Fibroblast of skin of left quadriceps (primary cell): ENCODE measurements around the gene NAA40.

Source experiments
- DNase-seq, 2 experiments: peaks; one replicate each; pipeline ENCODE4 v3.0.0-alpha.2; 2013; ENCODE audit warnings: low read depth in 2 of 2

The NAA40 gene

DNA sequence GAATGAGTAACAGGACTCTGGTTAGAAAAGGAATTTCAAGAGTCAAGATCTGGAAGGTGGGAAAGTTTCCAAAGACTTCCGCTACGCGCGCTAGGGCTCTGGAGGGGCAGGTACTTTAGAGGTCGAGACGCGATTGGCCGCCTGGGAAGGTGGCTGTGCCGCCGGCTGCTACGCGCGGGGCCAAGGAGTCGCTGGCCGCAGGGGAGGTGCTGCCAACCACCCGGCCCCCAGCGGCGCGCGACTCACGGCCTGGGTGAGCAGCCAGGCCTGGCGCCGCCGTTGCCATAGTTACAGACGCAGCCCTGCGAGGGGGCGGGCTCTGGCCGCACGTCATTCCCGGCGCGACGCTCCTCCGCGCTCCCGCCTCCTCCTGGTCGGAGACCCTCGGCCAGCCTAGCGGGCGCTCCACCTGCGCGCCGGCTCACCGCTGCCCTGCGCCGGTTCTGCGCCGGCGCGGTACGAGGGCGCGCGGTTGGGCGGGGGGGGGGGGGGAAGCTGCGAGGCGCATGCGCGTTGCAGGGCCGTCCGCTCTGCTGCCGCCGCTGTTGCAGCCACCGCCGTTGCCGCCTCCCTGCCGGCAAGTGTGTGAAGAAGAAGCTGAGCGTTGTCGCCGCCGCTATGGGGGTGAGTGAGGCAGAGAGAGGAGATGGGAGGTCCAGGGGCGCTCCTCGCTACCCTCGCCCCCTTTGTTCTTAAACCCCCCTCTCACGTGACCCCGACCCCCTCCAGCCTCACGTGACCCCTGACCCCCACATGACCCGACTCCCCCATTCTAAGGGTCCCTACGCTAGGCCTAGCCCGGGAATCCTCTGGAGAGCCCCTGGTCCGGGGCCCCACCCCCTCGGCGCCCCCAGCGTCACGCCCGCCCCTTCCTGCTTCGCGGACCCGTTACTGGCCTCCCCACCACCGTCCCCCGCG lies at the start of gene NAA40:
TSS of gene NAA40 (plus strand) at position 524 of the 918 bp plus-strand sequence. CDS start at position 619, 95 bp downstream.
- peak; percentile 85 to 86 for DNase-seq

DNA sequence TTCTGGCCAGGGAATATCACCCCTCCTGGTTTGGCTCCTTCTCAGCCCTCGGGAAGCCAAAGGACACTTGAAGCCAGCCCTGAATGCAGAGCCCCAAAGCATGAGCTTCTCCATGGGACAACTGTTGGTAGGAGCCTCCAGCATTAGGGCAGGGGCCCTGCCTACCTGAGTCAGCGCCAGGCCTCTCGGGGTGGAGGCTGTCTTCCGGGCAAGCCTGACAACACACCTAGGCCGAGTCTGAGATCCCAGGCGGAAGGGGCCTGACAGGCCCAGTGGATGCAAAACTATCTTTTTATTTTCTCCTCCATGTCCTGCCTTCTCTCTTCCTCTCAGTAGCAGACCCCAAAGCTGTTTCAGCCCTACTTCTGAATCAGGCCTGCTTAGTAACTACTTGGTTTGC lies 49.5 kb upstream of the NAA40 start:
- no peak for DNase-seq

DNA sequence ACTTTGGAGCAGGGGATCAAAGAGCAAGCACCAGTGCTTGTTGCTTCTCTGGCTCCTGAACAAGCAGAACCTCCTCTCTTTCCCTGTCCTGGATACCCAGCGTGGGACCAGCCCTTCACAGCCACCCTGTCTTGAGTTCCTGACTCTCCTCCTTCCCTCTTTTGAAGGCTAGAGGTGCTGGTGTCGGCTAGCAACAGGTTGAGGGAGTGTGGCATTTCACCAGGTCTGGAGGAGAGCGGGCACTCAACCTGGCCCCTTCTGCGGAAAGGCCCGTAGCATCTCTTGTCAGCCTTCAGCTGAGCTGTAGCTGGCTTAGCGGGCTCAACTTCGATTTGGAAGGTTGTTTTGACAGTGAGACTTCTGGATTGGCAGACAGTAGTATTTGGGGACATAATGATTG lies 48.4 kb upstream of the NAA40 start:
- DNase-seq, result no peak

DNA sequence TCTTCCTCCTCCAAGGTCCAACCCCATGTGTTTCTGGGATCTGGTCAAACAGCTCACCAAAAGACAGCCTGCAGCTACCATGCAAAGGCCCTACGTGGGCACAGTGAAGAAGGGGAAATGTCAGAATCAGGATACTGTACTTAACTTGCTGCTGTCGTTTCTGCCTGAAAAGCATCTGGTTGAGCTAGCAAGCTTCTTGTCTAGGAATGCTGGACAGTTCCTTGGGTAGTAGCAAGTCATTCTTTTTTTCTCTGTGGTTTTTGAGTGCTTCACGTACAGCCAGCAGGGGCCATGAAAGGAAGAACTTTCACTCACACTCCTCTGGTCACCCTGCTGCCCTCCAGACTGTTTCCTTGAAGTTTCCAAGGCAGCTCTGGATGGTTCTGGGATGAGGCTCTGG lies 46.6 kb upstream of the NAA40 start:
- DNase-seq, result no peak

DNA sequence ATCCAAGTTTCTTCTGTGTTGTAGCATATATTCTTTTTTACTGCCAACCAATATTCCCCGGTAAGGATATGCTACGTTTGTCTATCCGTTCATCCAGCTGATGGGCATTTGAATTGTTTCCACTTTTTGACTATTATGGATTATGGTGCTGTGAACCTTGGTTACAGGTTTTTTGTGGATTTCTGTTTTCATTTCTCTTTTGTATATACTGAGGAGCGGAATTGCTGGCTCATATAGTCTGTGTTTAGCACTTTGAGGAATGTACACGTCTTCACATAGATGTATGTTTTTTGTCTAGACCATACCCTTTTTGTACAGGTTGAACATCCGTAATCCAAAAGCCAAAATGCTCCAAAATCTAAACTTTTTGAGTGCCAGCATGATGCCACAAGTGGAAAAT lies 45.4 kb upstream of the NAA40 start:
- DNase-seq, result no peak

DNA sequence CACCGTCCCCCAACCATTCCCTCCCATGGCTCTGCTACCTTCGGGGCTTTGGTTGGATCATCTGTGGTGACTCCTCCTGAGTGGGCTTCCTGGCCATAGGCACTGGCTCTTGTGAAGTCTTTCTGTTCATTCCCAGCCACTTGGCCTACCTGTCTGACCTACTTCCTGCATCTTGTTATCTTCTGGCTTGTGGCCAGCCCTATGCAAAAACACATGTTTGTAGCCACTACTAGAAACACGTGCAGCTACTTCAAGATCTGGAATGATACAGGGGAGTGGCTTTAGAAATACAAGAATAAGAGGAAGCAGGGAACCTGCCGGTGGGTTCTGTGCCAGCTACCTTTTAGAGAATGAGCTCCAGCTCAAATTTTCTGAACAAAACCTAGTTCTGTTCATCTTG lies 42.7 kb upstream of the NAA40 start:
- no peak for DNase-seq

DNA sequence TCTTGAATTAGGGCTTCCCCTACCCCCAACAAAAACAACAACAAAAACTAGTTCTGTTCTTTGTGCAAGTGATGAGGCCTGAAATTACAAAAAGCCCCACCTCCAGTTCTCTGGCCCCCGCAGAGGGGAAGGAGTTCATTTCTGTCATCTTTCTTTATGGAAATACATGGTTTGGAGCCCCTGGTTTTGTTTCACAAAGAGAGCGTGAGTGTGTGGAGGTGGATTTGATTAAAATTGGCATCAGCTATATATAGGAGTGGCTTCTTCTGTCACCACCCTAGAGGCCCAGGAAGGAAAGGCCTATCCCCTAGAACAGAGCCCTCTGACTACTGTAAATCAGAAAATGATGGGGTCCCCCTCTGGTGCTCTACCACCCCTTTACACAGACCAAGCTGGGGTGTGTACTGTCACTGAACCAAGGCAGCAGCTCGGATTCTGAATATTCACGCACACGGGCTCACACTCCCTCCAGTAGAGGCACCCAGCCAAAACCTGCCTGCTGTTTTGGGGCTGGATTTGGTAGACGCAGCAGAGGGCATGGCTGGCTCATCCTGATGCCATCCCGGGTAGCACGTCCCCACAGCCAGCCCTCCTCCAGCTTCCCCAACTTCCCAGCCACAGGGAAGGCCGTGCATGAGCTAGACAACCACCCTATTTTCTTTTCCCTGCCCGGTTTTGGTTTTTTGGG lies 41.2 kb upstream of the NAA40 start:
- no peak for DNase-seq

DNA sequence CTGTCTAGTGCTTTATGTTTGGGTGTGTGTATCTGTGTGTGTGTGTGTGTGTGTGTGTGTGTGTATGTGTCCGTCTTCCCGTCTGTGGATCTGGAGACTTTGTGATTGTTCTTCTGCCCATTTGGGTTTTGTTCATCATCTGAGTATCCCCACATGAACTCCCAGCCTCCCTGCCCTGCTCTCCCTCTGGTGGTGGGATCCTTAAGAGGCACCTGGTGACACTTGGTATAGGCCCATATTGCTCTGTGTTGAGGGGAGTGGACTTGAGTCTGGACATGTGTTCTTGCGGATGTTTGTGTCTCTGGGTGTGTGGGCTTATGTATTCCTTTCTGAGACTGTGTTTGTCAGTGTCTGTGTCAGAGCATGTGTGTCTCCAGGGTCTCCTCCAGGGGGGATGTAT lies 37.1 kb upstream of the NAA40 start:
- no peak for DNase-seq

DNA sequence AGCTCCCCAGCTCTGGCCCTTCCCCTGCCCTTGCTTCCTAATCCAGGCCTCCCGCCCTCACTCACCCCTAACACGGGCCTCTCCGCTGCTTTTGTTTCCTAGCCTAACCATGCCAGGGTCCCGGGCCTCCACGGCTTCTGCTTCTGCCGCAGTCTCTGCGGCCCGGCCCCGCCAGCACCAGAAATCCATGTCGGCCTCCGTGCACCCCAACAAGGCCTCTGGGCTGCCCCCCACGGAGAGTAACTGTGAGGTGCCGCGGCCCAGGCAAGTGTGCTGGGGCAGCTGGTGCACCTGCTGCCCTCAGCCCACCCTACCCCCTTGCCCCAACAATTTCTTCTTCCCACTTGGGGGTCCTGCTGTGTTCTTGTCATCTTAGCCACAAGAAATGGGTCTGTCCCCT lies 34.9 kb upstream of the NAA40 start:
- no peak for DNase-seq

DNA sequence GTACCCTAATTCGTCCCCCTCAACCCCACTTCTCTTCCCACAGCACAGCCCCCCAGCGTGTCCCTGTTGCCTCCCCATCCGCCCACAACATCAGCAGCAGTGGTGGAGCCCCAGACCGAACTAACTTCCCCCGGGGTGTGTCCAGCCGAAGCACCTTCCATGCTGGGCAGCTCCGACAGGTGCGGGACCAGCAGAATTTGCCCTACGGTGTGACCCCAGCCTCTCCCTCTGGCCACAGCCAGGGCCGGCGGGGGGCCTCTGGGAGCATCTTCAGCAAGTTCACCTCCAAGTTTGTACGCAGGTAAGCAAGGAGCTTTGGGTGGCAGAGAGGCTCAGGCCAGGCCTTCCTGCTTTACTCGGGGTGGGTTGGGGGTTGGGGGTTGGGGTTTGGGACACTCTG lies 34.1 kb upstream of the NAA40 start:
- no peak for DNase-seq

DNA sequence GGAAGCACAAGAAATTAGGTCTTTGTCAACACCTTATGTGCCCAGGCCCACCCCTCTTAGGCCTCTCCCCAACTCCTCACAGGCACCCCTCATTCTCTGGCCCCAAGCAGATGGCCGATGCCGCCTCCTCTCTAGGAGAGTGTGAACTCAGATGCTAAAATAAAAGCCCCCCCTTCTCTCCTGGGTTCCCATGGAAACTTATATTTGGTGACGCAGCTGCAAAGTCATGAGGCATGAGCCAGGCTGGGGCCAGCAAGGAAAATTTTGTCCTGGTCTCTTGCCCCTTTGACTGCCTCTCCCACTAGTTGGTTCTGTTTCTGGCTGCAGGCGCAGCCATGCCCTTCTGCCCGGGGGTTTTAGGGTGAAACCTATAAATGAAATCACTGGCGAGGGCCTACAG lies 33.6 kb upstream of the NAA40 start:
- no peak for DNase-seq

DNA sequence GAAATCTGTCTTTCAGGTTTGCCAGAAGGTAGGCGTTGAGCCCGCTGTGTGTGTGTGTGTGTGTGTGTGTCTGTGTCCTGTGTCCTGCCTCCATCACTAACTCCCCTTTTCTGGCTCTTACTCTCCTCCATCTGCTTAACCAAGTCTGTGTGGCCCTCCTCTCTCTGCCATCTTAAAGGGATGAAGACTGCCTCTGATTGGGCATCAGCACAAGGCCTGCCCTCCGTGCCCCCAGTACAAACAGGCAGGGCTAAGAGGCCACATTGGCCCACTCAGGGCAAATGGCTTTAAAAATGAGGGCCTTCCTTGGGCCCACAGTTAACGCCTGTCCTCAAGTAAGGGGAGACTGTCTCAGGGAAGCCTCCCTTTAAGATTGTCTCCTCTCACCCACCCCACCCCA lies 32.7 kb upstream of the NAA40 start:
- no peak for DNase-seq

DNA sequence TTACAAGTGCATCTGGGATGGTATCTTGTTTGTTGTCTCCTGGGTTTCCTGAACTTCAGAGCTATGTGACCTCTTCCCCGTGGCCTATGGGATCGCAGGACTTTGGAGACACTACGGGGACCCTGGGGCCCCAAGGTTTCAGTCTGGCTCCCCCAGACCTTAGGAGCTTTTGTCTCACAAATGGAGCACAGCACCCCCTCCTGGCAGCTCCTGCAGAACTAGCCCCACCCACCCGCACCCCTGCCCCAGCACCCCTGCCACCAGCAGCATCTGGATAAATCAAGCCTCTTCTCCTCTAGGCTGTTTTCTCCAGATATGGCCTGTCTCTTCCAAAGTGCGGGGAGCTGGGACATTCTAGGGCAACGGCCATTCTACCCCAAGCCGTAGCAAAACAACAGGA lies 32.2 kb upstream of the NAA40 start:
- DNase-seq, result no peak

DNA sequence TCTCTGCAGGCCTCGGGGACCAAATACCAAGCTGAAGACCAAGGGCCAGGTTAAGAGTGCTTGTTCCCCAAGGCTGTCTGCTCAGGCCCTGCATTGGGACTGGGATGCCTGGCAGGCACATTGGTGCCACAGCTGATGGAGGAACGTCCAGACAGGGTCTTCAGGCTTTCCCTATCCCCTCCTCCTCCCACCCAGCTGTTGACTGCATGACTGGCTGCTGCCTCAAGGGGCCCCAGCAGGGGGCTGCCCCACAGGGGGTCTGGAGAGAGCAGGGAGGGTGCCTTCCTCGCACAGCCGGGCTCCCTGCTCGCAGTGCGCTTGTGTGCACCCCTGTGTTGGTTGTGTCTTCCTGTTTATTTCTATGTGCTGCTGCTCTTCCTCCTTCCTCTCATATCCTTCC lies 31.7 kb upstream of the NAA40 start:
- no peak for DNase-seq

DNA sequence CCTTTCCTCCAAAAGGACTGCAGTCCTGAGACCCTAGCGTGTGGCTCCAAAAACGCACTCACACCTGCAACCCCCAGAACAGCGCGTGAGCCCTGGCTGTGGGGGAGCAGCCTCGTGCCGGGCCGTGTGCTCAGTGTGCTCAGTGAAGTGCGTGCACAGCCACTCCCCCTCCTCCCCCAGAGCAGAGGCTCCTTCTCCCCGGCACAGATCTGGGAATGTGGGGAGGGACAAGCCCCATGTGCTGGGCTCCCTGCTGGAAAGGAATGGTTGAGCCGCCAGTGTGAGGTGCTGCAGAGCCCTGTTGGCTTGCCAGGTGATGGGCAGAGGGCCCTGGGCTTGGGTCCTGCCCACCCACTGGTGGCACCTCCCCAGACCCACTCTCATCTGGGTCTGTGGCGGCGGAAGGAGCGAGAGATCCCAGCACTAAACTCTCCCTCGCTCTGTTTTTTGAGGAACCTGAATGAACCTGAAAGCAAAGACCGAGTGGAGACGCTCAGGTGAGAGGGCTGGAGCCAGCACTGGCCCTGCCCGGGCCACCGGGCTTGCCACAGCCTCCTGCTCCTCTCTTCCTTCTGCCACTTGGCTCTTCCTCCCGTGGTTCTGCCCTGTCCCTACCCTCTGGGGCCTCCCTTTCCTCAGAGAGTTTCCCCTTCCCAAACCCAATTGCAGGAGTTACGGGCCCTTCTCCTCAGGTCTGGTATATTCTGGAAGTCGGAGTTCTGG lies 30.8 kb upstream of the NAA40 start:
- no peak for DNase-seq

DNA sequence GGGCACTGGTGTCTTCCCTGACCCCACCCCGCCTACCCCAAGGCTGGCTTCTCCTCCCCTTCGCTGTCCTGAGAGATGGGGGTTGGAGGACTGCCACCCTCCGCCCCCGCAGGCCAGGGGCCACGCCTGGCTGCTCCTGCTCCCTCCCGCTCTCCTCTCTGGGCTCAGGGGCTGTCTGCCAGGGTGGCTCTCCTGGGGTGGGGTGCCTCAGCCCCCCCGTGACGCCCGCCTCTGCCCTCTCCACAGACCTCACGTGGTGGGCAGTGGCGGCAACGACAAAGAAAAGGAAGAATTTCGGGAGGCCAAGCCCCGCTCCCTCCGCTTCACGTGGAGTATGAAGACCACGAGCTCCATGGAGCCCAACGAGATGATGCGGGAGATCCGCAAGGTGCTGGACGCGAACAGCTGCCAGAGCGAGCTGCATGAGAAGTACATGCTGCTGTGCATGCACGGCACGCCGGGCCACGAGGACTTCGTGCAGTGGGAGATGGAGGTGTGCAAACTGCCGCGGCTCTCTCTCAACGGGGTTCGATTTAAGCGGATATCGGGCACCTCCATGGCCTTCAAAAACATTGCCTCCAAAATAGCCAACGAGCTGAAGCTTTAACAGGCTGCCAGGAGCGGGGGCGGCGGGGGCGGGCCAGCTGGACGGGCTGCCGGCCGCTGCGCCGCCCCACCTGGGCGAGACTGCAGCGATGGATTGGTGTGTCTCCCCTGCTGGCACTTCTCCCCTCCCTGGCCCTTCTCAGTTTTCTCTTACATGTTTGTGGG lies 30.0 kb upstream of the NAA40 start:
- no peak for DNase-seq

DNA sequence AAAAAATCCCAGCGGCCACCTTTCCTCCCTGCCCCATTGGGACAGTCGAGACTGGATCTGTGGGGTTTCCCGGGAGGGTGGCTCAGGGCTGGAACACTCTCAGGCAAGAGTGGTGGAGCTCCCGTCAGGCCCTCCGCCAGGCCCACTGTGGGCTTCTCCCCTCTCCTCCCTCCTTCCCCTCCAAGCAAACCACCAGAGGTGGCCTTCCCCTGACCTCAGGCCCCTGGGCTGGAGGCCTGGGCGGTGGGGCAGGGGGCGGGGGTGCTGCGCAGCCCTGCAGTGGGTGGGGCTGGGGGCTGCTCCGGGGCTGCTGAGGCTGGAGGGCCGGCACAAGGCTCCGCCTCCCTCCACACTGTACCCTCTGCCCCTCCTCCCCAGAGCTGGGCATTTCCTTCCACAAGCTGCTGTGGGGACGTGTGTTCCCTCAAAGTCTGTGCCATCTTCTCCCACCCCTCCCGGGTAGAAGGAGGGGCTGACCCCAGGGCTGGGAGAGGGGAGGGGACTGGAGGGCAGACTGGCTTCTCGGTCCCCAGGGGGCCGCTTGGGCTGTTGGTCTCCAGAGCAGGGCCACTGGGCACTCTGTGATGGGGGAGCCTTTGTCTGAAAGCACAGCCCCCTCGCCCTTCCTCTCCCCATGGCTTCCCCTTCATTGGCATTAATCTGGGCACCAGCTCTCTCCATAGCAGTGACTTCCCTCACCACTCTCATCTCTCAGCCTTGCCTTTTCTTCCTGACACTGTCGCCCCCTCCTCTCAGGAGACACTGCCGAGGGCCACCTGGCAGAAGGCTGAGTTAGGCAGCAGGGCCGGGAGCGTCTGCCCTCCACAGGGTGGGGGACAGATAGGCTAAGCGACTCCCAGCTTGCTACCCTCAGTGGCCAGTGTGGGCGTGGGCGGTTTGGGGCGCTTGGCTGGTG lies 29.0 kb upstream of the NAA40 start:
- DNase-seq, result no peak

DNA sequence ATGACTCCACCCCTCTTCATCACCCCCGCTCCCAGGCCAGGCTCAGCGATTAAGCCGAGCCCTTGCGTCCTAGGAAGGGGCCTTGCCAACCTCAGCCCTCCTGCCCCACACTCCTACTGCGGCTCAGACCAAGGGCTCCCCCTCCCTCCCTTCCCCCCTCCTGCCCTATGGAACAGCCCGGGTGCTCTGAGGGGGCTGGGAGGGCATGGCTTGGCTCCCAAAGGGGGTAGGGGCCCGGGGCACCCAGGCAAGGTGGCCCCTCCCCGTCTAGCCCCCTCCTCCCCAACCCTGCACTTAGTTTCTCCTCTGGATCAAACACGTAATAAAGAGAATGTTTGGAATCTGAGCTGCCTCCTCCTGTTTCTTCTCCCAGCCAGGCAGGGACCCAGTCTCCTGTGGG lies 28.1 kb upstream of the NAA40 start:
- no peak for DNase-seq

DNA sequence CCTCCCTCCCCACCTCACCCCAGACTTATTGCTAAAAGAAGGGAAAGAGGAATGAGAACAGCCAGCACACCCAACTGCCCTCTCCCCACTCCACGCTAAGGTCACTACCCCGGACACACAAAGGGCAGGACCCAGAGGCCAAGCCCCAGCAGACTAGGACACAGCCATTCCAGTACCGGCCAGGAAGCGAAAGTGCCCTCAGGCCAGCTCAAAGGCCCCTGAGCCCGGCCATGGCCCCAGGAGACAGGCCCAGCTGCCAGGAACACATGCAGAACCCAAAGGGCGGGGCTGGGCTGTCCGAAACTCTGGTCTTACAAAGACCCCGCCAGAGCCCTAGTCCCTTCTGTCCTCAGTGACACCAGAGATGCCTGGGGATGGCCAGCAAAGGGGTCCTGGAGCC lies 27.4 kb upstream of the NAA40 start:
- no peak for DNase-seq

DNA sequence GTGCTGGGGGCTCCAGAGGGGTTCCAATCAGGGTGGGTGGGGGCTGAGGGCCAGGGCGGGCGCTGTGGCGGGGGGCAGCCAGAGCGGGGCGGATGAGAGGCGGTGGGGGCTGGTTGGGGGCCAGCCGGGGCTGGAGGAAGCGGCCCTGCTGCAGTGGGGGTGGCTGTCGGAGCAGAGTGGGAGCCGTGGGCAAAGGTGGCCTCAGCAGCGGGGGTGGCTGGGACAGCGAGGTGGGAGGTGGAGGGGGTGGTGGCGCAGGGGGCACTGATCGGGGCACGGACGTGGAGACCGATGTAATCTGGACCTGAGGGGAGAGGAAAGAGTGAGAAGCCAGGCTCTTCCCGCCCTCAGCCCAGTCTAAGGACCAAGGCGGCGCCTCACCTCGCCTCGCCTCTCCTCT lies 26.9 kb upstream of the NAA40 start:
- no peak for DNase-seq

DNA sequence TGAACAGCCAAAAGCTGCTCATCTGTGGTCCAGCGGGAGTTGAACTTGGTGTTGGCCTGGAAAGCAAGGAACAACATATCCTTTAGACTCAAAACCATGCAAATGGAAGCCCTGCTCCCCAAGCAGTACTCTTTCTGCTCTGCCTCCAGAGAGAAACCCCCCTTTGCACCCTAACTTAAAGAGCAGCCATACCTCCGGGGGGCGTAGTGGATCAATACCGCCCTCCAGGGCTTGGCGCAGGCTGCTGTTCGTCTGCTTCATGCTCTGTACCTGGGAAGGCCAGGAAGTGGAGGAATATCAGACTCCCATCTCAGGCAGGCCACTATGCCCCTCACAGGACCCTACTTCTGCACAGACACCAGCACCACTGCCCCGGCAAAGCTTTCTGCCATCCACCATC lies 26.1 kb upstream of the NAA40 start:
- no peak for DNase-seq
